HCT116 (cell line): ENCODE results near the gene DIP2C. TPM values are rescaled to one million over a fixed set of nuclear protein-coding genes. Genes with fewer than 3 reads are reported as not detected.

Experiments
- ATAC-seq: fragments of 200-7000 bp; cut with Tn5 transposase; 2 replicates; pipeline ENCODE4 v1.9.1; 2020; ENCODE audit warnings: mild to moderate bottlenecking, moderate library complexity
- BruUV-seq: library from RNA; stranded (reverse); fragments of 400-500 nt; replicated peaks from 2 replicates; lab custom pipeline; 2021; lab: Mats Ljungman, UMichigan
- CTCF ChIA-PET: fragments of 300-600 bp; sonication (Branson Sonifier 250); formaldehyde crosslinking; loops from one replicate; lab custom pipeline; 2021; ENCODE audit warnings: antibody characterized with exemption; lab: Charles Lee
- POLR2A ChIA-PET: fragments of 300-600, 350-600 bp; sonication (Branson Sonifier 250); formaldehyde crosslinking; loops from one replicate; lab custom pipeline; 2021; ENCODE audit warnings: antibody characterized with exemption; lab: Charles Lee
- RAD21 ChIA-PET, 2 experiments: fragments of 300-600 bp; sonication (Branson Sonifier 250); formaldehyde crosslinking; loops; one replicate each; lab custom pipeline; 2023; ENCODE audit warnings: low total read pairs in 2 of 2; ENCODE audit not compliant: uncharacterized antibody in 2 of 2, unreplicated experiment in 2 of 2, low non-redundant PET in 1 of 2; lab: Charles Lee
- DNase-seq: peaks from one replicate; pipeline ENCODE4 v3.0.0-alpha.2; 2010; ENCODE audit warnings: low read depth, low spot score
- H2AFZ ChIP-seq: fragments of 200-600 bp; shearing (Covaris generic), sonication (generic); 2 replicates; pipeline ENCODE4 v1.6.1; 2017; ENCODE audit warnings: low read depth, mixed run types, mixed read lengths, antibody characterized with exemption, low read length; ENCODE audit not compliant: poor library complexity, severe bottlenecking
- H3K27ac ChIP-seq: 2 replicates; pipeline ENCODE4 v1.5.1; 2012; ENCODE audit warnings: low read depth, low read length
- H3K27me3 ChIP-seq: fragments of 200-600 bp; sonication (generic); 2 replicates; pipeline ENCODE4 v1.6.1; 2016; ENCODE audit warnings: mixed run types, low read length, mixed read lengths; ENCODE audit not compliant: insufficient read depth
- H3K36me3 ChIP-seq, 2 experiments: fragments of 200-500 bp in 1 of 2; fragments of 200-600 bp in 1 of 2; sonication (Bioruptor generic) in 1 of 2; sonication (generic) in 1 of 2; 2 replicates each; pipeline versions ENCODE4 v1.5.1 to v1.6.1; 2014 to 2016; ENCODE audit warnings: low read length in 2 of 2, inconsistent platforms in 1 of 2, mixed read lengths in 1 of 2, mixed run types in 1 of 2; ENCODE audit not compliant: insufficient read depth in 2 of 2, control insufficient read depth in 1 of 2
- H3K4me1 ChIP-seq, 2 experiments: fragments of 200-600 bp in 1 of 2; sonication (generic) in 1 of 2; 2 replicates each; pipeline versions ENCODE4 v1.5.1 to v1.6.1; 2012 to 2017; ENCODE audit warnings: low read length in 2 of 2, inconsistent platforms in 1 of 2, mild to moderate bottlenecking in 1 of 2, mixed read lengths in 1 of 2, mixed run types in 1 of 2, moderate library complexity in 1 of 2; ENCODE audit not compliant: insufficient read depth in 2 of 2, control insufficient read depth in 1 of 2
- H3K4me2 ChIP-seq: fragments of 200-600 bp; sonication (generic); 2 replicates; pipeline ENCODE4 v1.6.1; 2017; ENCODE audit warnings: mixed run types, low read length, mixed read lengths
- H3K4me3 ChIP-seq, 2 experiments: fragments of 200-600 bp in 1 of 2; sonication (generic) in 1 of 2; replicated peaks in 1 of 2; 2 replicates each; pipeline ENCODE4 v1.5.1; 2011 to 2016; ENCODE audit warnings: low read length in 2 of 2, control low read depth in 1 of 2, low read depth in 1 of 2, mild to moderate bottlenecking in 1 of 2, mixed read lengths in 1 of 2, mixed run types in 1 of 2
- H3K79me2 ChIP-seq: fragments of 200-600 bp; sonication (generic); 2 replicates; pipeline ENCODE4 v1.6.1; 2017; ENCODE audit warnings: mild to moderate bottlenecking, mixed run types, low read length, moderate library complexity, mixed read lengths; ENCODE audit not compliant: insufficient read depth
- H3K9ac ChIP-seq: fragments of 200-600 bp; sonication (generic); 2 replicates; pipeline ENCODE4 v1.6.1; 2016; ENCODE audit warnings: low read length, mixed read lengths
- H3K9me2 ChIP-seq: fragments of 200-600 bp; sonication (generic), shearing (Covaris generic); 2 replicates; pipeline ENCODE4 v1.6.1; 2017; ENCODE audit warnings: mixed run types, mild to moderate bottlenecking, moderate library complexity; ENCODE audit not compliant: insufficient read depth
- H3K9me3 ChIP-seq, 2 experiments: fragments of 200-500 bp in 1 of 2; fragments of 200-600 bp in 1 of 2; sonication (Bioruptor generic) in 1 of 2; sonication (generic) in 1 of 2; 2 replicates each; pipeline ENCODE4 v1.6.1; 2014 to 2017; ENCODE audit warnings: low read length in 2 of 2, mixed read lengths in 2 of 2, inconsistent platforms in 1 of 2, low read depth in 1 of 2, mild to moderate bottlenecking in 1 of 2, mixed run types in 1 of 2, moderate library complexity in 1 of 2; ENCODE audit not compliant: control insufficient read depth in 1 of 2, insufficient read depth in 1 of 2
- H4K20me1 ChIP-seq: fragments of 200-600 bp; sonication (generic), shearing (Covaris generic); 2 replicates; pipeline ENCODE4 v1.6.1; 2017; ENCODE audit warnings: mixed run types, mild to moderate bottlenecking, moderate library complexity; ENCODE audit not compliant: insufficient read depth
- CTCF ChIP-seq, 3 experiments: fragments of 200-600 bp in 1 of 3; sonication (generic) in 1 of 3; IDR thresholded peaks in 2 of 3; conservative IDR thresholded peaks in 1 of 3; 2 replicates each; pipeline ENCODE4 v1.5.1; 2012 to 2017; ENCODE audit warnings: low read depth in 2 of 3, low read length in 2 of 3, antibody characterized with exemption in 1 of 3, borderline replicate concordance in 1 of 3, control low read depth in 1 of 3, mild to moderate bottlenecking in 1 of 3, mixed read lengths in 1 of 3, mixed run types in 1 of 3, moderate library complexity in 1 of 3; ENCODE audit not compliant: insufficient read depth in 1 of 3
- ELF1 ChIP-seq: IDR thresholded peaks from 2 replicates; pipeline ENCODE4 v1.6.1; 2012; ENCODE audit warnings: low read depth, borderline replicate concordance
- EZH2 ChIP-seq: fragments of 200-600 bp; sonication (generic); IDR thresholded peaks from 2 replicates; pipeline ENCODE4 v1.6.1; 2017; ENCODE audit warnings: antibody characterized with exemption, mixed run types
- FOSL1 ChIP-seq: IDR thresholded peaks from 2 replicates; pipeline ENCODE4 v1.6.1; 2012; ENCODE audit warnings: low read depth
- JUND ChIP-seq: IDR thresholded peaks from 2 replicates; pipeline ENCODE4 v1.6.1; 2012
- POLR2A ChIP-seq: IDR thresholded peaks from 2 replicates; pipeline ENCODE4 v1.7.0; 2011; ENCODE audit warnings: borderline replicate concordance; ENCODE audit not compliant: insufficient read depth, insufficient read length; ENCODE audit errors: extremely low read depth
- POLR2AphosphoS5 ChIP-seq: IDR thresholded peaks from 2 replicates; pipeline ENCODE4 v1.6.1; 2011; ENCODE audit warnings: mild to moderate bottlenecking, low read depth, low read length, moderate library complexity
- RAD21 ChIP-seq: IDR thresholded peaks from 2 replicates; pipeline ENCODE4 v1.6.1; 2012; ENCODE audit warnings: low read depth, mild to moderate bottlenecking
- ZBTB33 ChIP-seq: IDR thresholded peaks from 2 replicates; pipeline ENCODE4 v1.6.1; 2011; ENCODE audit warnings: mild to moderate bottlenecking, low read length, moderate library complexity; ENCODE audit not compliant: insufficient replicate concordance; ENCODE audit errors: extremely low read depth
- ZFX ChIP-seq: fragments of 450-650 bp; IDR thresholded peaks from 2 replicates; pipeline ENCODE4 v1.6.1; 2017
- ZNF274 ChIP-seq: fragments of 200-500 bp; sonication (Bioruptor generic); IDR thresholded peaks from 2 replicates; pipeline ENCODE4 v1.6.1; 2014; ENCODE audit warnings: mild to moderate bottlenecking, low read depth, low read length, inconsistent platforms
- intact Hi-C: fragments of 100-400 bp; cut with micrococcal nuclease; formaldehyde crosslinking; loops from 2 replicates; pipeline ENCODE4 v1.10.0; 2022
- total RNA-seq: library from RNA; stranded (reverse); gene quantifications from one replicate; pipeline ENCODE4 v1.2.1, GENCODE V29; 2021; ENCODE audit not compliant: unreplicated experiment
- TF ChIP-seq, protein P1 (sequence below): IDR thresholded peaks from 2 replicates; pipeline ENCODE4 v1.6.1; 2012; ENCODE audit warnings: low read depth

Gene DIP2C
- total RNA-seq, 1 experiment from 2014 or later: 15.4 TPM

DNA sequence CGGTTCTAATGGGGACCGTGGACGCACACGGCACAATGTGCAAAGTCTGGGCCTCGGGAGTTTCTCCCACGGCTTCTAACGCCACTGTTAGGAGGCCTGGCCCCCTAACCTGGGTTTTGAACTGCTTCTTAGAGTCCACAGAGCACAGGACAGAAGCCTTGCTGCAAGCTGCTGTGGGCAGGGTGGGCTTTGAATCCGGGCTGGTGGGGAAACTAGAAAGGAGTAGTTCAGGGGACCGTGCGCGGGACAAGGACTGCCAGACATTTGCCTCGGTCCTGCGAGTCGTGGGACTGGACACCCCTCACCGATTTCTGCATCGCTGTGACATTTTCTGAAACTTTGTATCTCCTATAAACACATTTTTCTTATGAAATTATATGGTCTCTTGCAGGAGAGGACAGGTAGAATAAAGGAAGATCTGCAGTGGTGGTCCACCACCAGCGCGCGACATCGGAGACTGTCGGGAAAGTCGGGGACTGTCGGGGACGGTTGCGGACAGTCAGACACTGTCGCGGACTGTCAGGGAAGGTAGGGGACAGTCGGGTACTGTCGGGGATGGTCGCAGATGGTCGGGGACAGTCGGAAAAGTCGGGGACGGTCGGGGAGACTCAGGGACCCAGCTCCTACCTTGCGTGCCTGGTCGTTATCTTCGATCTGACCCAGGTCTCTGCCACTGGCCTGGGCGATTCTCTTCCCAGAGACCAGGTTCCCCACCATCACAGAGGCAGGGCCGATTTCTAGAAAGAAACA lies 332.1 kb downstream of the DIP2C start:
- Histone ChIP-seq H3K27ac (no peak overlapping the region), H3K9me3 (no peaks in the 10 kb centered on the region), H3K27me3 (no peaks in the 10 kb centered on the region), H3K4me2 (no peak overlapping the region), H3K79me2 (no peaks in the 10 kb centered on the region), H2AFZ (no peak overlapping the region), H3K9me2 (no peaks in the 10 kb centered on the region), H3K4me1 (no peaks in the 10 kb centered on the region), H3K4me3 (no peak overlapping the region), H4K20me1 (no peaks in the 10 kb centered on the region), H3K9ac (no peak overlapping the region), H3K36me3 (peaks cover 0 to 8% of the 10 kb centered on the region in 2 experiments; a peak in 1 of 4 replicates)
- POLR2A ChIA-PET: no interaction called here
- DNase-seq: no peak
- CTCF ChIA-PET: no interaction called here
- intact Hi-C loops: no loop called here
- no TSS peak for BruUV-seq
- ATAC-seq: no peak
- RAD21 ChIA-PET: no interaction called here
- no peak for TF ChIP-seq RAD21
- no peak for TF ChIP-seq POLR2AphosphoS5
- TF ChIP-seq POLR2A: no peak
- TF ChIP-seq, protein P1, sequence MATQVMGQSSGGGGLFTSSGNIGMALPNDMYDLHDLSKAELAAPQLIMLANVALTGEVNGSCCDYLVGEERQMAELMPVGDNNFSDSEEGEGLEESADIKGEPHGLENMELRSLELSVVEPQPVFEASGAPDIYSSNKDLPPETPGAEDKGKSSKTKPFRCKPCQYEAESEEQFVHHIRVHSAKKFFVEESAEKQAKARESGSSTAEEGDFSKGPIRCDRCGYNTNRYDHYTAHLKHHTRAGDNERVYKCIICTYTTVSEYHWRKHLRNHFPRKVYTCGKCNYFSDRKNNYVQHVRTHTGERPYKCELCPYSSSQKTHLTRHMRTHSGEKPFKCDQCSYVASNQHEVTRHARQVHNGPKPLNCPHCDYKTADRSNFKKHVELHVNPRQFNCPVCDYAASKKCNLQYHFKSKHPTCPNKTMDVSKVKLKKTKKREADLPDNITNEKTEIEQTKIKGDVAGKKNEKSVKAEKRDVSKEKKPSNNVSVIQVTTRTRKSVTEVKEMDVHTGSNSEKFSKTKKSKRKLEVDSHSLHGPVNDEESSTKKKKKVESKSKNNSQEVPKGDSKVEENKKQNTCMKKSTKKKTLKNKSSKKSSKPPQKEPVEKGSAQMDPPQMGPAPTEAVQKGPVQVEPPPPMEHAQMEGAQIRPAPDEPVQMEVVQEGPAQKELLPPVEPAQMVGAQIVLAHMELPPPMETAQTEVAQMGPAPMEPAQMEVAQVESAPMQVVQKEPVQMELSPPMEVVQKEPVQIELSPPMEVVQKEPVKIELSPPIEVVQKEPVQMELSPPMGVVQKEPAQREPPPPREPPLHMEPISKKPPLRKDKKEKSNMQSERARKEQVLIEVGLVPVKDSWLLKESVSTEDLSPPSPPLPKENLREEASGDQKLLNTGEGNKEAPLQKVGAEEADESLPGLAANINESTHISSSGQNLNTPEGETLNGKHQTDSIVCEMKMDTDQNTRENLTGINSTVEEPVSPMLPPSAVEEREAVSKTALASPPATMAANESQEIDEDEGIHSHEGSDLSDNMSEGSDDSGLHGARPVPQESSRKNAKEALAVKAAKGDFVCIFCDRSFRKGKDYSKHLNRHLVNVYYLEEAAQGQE: no peak
- no peak for TF ChIP-seq ZNF274
- TF ChIP-seq ZBTB33: no peak
- TF ChIP-seq ELF1: no peak
- TF ChIP-seq JUND: no peak
- no peak for TF ChIP-seq CTCF (IDR thresholded peaks at IDR 0.05 in 2 of 3, conservative IDR thresholded peaks at IDR 0.05 in 1 of 3; ENCODE audit: borderline replicate concordance in 1 of 3, insufficient read depth in 1 of 3, low read depth in 2 of 3, low read length in 2 of 3)
- no peak for TF ChIP-seq ZFX
- TF ChIP-seq FOSL1: no peak
- no peak for TF ChIP-seq EZH2
